ENCODE data around the gene PLPPR2. TPM values are rescaled to one million over a fixed set of nuclear protein-coding genes. Genes with fewer than 3 reads are reported as not detected.

Gene PLPPR2
- total RNA-seq, 4 donors from 2014 or later: 6.0 to 18.4 (median 8.9) TPM

- Histone ChIP-seq H3K36me3 (peaks cover 5 to 6% of the 10 kb centered on the region in 2 donors), H3K4me3 (replicated peaks in 1 of 3) (no peak overlapping the region), H3K4me1 (no peaks in the 10 kb centered on the region), H3K9me3 (no peaks in the 10 kb centered on the region), H3K27ac (no peak overlapping the region), H3K27me3 (no peaks in the 10 kb centered on the region)
- TF ChIP-seq CTCF (IDR thresholded peaks at IDR 0.05) (no peak), POLR2A (IDR thresholded peaks at IDR 0.05) (no peak)
- no peak for DNase-seq
- 93 to 96% methylated on average over 2 of the region's 2 CpGs for WGBS, 2 donors
- intact Hi-C loops (cut with DNase I): no loop called here
These were observed 35.1 kb downstream of the PLPPR2 start for GRCh38 chr19:11390359-11390758.

DNA sequence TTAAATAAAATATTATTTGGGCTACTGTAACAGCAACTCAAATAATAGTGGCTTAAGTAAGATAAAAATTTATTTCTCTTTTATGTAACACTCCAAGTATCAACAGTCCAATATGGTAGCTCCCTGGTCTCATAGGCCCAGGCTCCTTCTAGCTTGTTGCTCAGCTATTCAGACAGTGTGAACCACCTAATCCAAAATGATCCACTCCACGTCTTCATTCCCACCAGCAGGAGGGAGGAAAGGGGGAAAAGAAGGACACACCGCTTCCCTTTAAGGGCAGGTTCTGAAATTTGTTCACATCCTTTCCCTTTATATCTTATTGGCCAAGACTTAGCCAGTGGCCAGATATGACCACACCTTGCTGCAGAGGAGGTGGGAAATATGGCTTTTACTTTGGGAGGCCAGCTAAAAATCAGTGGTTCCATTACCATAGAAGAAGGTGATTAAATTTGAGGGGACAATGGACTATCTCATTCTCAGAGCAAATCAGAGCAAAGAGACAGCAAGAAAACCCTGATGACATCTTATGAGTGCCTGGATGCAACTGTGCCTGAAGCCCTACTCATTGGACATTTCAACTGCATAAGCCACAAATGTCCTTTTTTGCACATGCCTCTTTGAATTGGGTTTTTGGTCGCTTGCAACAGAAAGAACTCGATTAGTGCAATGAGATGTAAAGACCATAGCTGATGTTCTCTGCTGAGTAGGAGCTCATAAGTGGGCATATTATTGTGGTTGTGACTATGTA lies 35.9 kb downstream of the PLPPR2 start:
- no peak overlapping the region for H3K4me3 ChIP-seq (replicated peaks in 1 of 3)
- H3K27me3 ChIP-seq: no peaks in the 10 kb centered on the region
- WGBS, 2 donors: 84 to 85% methylated on average over 4 of the region's 4 CpGs
- TF ChIP-seq CTCF (IDR thresholded peaks at IDR 0.05): no peak
- no peak for TF ChIP-seq POLR2A (IDR thresholded peaks at IDR 0.05)
- intact Hi-C loops (cut with DNase I): no loop called here
- H3K36me3 ChIP-seq: peaks cover 5 to 6% of the 10 kb centered on the region in 2 donors
- no peaks in the 10 kb centered on the region for H3K9me3 ChIP-seq
- no peaks in the 10 kb centered on the region for H3K4me1 ChIP-seq
- no peak overlapping the region for H3K27ac ChIP-seq
- DNase-seq: no peak

- H3K9me3 ChIP-seq: no peaks in the 10 kb centered on the region
- H3K4me3 ChIP-seq (replicated peaks in 1 of 3): no peak overlapping the region
- H3K36me3 ChIP-seq: peaks cover 36 to 37% of the 10 kb centered on the region in 2 donors
- TF ChIP-seq POLR2A (IDR thresholded peaks at IDR 0.05): no peak
- TF ChIP-seq CTCF (IDR thresholded peaks at IDR 0.05): no peak
- DNase-seq: no peak
- intact Hi-C loops (cut with DNase I): no loop called here
- no peaks in the 10 kb centered on the region for H3K27me3 ChIP-seq
- no peaks in the 10 kb centered on the region for H3K4me1 ChIP-seq
- WGBS, 2 donors: 89 to 92% methylated on average over 6 to 22 of the region's 22 CpGs
- no peak overlapping the region for H3K27ac ChIP-seq
These were observed 41.9 kb downstream of the PLPPR2 start for GRCh38 chr19:11397089-11397610.

GRCh38 chr19:11399667-11400066 lies 44.4 kb downstream of the PLPPR2 start:
- Histone ChIP-seq H3K4me1 (no peaks in the 10 kb centered on the region), H3K36me3 (peaks cover 47 to 49% of the 10 kb centered on the region in 2 donors), H3K4me3 (replicated peaks in 1 of 3) (no peak overlapping the region), H3K27me3 (no peaks in the 10 kb centered on the region), H3K27ac (no peak overlapping the region), H3K9me3 (no peaks in the 10 kb centered on the region)
- DNase-seq: no peak
- TF ChIP-seq POLR2A (IDR thresholded peaks at IDR 0.05) (no peak), CTCF (IDR thresholded peaks at IDR 0.05) (no peak)
- intact Hi-C loops (cut with DNase I): no loop called here
- WGBS, 2 donors: 96% methylated on average over 5 to 7 of the region's 9 CpGs

DNA sequence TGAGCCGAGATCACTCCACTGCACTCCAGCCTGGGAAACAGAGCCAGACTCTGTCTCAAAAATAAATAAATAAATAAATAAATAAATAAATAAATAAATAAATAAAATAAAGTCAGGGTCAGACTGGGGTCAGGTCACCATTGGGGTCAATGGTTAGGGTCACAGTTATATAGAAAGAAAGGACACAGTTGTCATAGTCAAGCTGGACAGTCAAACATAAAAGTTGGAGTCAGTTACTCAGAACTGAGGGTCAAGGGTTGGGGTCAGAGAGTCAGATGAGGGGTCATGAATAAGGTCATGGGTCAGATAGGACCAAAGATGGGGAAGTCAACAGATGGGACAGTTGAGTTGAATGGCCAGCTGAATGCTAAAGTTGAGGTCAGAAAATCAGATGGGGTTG lies 45.6 kb downstream of the PLPPR2 start:
- H3K36me3 ChIP-seq: peaks cover 47 to 51% of the 10 kb centered on the region in 2 donors
- no peak for DNase-seq
- intact Hi-C loops (cut with DNase I): no loop called here
- H3K27ac ChIP-seq: no peak overlapping the region
- no peak overlapping the region for H3K4me3 ChIP-seq (replicated peaks in 1 of 3)
- H3K9me3 ChIP-seq: no peaks in the 10 kb centered on the region
- no peaks in the 10 kb centered on the region for H3K27me3 ChIP-seq
- no peaks in the 10 kb centered on the region for H3K4me1 ChIP-seq
- 90 to 97% methylated on average over 1 of the region's 1 CpG for WGBS, 2 donors
- TF ChIP-seq POLR2A (IDR thresholded peaks at IDR 0.05) (no peak), CTCF (IDR thresholded peaks at IDR 0.05) (no peak)
